ENCODE measurements around the gene UBE2J2. TPM values are rescaled to one million over a fixed set of nuclear protein-coding genes. Genes with fewer than 3 reads are reported as not detected.

The UBE2J2 gene
- total and polyA plus RNA-seq, 2 donors (not counting 3 experiments of a cell fraction or from before 2014, with no cell fraction given) = 60.7 to 80.7 TPM

DNA sequence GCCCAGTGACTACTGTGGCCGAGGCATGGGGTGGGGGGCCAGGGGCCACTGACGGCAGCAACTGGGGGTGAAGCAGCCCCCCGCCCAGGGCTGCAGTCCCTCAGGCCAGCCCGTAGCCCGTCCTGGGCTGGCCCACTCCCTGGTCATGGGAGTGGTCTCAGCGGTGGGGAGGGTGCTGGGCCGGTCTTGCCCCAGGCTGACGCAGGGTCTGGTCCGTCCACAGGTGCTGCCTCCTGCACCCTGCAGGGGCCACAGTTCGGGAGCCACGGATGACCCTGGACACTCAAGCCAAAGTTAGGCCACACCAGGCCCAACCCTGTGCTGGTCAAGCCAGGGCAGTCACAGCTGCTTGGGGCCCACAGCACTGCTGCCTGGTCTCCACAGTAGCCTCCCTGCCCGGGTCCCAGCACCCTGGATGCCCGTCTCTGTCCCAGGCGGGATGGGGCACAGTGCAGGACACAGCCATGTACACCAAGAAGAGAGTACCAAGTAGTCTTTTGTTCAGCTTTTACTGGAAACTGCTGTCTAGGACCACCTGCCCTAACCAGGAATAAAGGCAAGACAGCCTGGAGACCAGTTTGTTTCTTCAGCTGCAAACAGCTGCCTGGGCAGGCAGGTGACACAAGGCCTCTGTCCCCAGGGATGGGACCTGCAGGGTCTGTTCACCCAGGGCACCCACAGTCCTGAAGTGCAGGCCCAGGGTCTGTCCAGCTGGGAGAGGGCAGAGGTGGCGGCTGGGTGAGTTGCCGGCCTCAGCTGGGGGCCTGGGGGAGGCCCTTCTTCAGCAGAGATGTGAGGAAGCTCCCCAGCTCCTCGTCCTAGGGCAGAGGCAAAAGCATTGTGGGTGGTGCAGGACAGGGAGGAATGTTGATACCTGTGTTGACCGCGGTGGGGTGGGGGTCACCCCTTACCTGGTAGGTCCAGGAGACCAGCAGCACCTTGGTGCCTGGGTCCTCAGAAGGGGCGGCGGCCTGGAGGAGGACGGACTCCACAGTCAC lies 37.8 kb upstream of the UBE2J2 start:
- TF ChIP-seq JUN (IDR thresholded peaks at IDR 0.05; ENCODE audit: borderline replicate concordance, insufficient read depth, insufficient read length, low read depth) = no peak
- TF ChIP-seq, protein P1, sequence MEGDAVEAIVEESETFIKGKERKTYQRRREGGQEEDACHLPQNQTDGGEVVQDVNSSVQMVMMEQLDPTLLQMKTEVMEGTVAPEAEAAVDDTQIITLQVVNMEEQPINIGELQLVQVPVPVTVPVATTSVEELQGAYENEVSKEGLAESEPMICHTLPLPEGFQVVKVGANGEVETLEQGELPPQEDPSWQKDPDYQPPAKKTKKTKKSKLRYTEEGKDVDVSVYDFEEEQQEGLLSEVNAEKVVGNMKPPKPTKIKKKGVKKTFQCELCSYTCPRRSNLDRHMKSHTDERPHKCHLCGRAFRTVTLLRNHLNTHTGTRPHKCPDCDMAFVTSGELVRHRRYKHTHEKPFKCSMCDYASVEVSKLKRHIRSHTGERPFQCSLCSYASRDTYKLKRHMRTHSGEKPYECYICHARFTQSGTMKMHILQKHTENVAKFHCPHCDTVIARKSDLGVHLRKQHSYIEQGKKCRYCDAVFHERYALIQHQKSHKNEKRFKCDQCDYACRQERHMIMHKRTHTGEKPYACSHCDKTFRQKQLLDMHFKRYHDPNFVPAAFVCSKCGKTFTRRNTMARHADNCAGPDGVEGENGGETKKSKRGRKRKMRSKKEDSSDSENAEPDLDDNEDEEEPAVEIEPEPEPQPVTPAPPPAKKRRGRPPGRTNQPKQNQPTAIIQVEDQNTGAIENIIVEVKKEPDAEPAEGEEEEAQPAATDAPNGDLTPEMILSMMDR (IDR thresholded peaks at IDR 0.05; ENCODE audit: extremely low read depth in 1 of 2, insufficient read depth in 1 of 2, low read depth in 1 of 2, low read length in 2 of 2) = no peak
- no peak for TF ChIP-seq POLR2AphosphoS5 (IDR thresholded peaks at IDR 0.05; ENCODE audit: insufficient read depth, low read depth, low read length)
- no peak for TF ChIP-seq EZH2 (IDR thresholded peaks at IDR 0.05; ENCODE audit: borderline replicate concordance, low read depth, low read length, severe bottlenecking)
- no peak for TF ChIP-seq GATA2 (IDR thresholded peaks at IDR 0.05; ENCODE audit: insufficient read depth, insufficient read length, low read depth, low read length)
- no peak for TF ChIP-seq FOS (IDR thresholded peaks at IDR 0.05; ENCODE audit: borderline replicate concordance, insufficient read depth, low read length)
- no peak for TF ChIP-seq MYC (IDR thresholded peaks at IDR 0.05; ENCODE audit: low read depth, low read length)
- TF ChIP-seq POLR2A (IDR thresholded peaks at IDR 0.05; ENCODE audit: low read depth, low read length) = no peak
- TF ChIP-seq, protein P2, sequence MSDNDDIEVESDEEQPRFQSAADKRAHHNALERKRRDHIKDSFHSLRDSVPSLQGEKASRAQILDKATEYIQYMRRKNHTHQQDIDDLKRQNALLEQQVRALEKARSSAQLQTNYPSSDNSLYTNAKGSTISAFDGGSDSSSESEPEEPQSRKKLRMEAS (IDR thresholded peaks at IDR 0.05; ENCODE audit: insufficient read depth, insufficient read length) = no peak
- Histone ChIP-seq H3K4me2 (ENCODE audit: insufficient read depth, low read length) (no peak overlapping the region), H3K9ac (replicated peaks; ENCODE audit: extremely low read depth, insufficient read depth, low read length) (no peak overlapping the region), H3K4me3 (replicated peaks in 1 of 3; ENCODE audit: insufficient read depth in 1 of 3, low read depth in 1 of 3, low read length in 3 of 3) (no peak overlapping the region), H3K36me3 (ENCODE audit: control insufficient read depth in 2 of 2, extremely low read depth in 1 of 2, insufficient read depth in 2 of 2, low read length in 2 of 2) (peaks cover 0 to 41% of the 10 kb centered on the region in 2 experiments), H3K4me1 (ENCODE audit: control insufficient read depth, extremely low read depth, insufficient read depth, low read length) (peaks cover 12% of the 10 kb centered on the region), H3K79me2 (ENCODE audit: control insufficient read depth, insufficient read depth, low read length) (peaks cover 1% of the 10 kb centered on the region), H3K27ac (ENCODE audit: insufficient read depth, low read depth, low read length) (no peak overlapping the region), H2AFZ (ENCODE audit: low read depth, low read length) (no peak overlapping the region), H3K27me3 (ENCODE audit: control insufficient read depth in 2 of 2, insufficient read depth in 2 of 2, low read length in 2 of 2) (no peaks in the 10 kb centered on the region), H3K9me3 (replicated peaks; ENCODE audit: control insufficient read depth, insufficient read depth, low read length) (no peaks in the 10 kb centered on the region), H3K9me1 (replicated peaks; ENCODE audit: control insufficient read depth, extremely low read depth, insufficient read depth, low read length) (no peaks in the 10 kb centered on the region), H4K20me1 (replicated peaks; ENCODE audit: control insufficient read depth, extremely low read depth, insufficient read depth, low read length) (no peaks in the 10 kb centered on the region)
- BruUV-seq (replicated peaks) = TSS peak; percentile 16
- CTCF ChIA-PET = no interaction called here
- dilution Hi-C loops (cut with MboI; ENCODE audit: extremely low pct_ligation_motif_present, low sequenced_read_pairs) = no loop called here
- DNase-seq (ENCODE audit: low read depth, low spot score) (no peak), FAIRE-seq (no peak)
- POLR2A ChIA-PET = no interaction called here
- intact Hi-C loops (cut with micrococcal nuclease) = no loop called here
